Measurements from ENCODE around the gene FHOD3.

DNA sequence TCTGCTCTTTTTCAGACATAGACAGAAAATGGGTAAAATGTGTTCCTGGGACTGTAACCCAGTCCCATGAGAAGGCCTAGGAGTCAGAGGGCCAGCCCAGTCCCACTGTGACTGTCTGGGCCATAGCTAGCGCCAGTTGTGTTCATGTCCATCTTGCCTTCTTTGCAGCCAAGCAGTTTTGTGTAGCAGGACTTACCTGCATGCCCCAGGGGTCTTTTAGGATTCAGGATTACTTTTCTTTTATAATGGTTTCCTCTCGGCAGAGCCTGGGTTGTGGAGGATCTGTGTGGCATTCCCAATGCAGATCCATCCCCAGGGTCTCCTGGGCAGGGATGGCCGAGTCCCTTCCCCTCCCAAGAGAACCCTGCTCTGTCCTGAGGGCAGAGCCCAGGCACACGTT, 90.8 kb downstream of the FHOD3 start:
- no peak for TF ChIP-seq EZH2 (IDR thresholded peaks at IDR 0.05; ENCODE audit: insufficient read depth, low read length)
- TF ChIP-seq, protein P1, sequence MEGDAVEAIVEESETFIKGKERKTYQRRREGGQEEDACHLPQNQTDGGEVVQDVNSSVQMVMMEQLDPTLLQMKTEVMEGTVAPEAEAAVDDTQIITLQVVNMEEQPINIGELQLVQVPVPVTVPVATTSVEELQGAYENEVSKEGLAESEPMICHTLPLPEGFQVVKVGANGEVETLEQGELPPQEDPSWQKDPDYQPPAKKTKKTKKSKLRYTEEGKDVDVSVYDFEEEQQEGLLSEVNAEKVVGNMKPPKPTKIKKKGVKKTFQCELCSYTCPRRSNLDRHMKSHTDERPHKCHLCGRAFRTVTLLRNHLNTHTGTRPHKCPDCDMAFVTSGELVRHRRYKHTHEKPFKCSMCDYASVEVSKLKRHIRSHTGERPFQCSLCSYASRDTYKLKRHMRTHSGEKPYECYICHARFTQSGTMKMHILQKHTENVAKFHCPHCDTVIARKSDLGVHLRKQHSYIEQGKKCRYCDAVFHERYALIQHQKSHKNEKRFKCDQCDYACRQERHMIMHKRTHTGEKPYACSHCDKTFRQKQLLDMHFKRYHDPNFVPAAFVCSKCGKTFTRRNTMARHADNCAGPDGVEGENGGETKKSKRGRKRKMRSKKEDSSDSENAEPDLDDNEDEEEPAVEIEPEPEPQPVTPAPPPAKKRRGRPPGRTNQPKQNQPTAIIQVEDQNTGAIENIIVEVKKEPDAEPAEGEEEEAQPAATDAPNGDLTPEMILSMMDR (IDR thresholded peaks at IDR 0.05; ENCODE audit: insufficient read depth, low read depth, low read length) = no peak
